Transverse colon (tissue), 3 donors: ENCODE results near the gene SECISBP2.

ENCODE experiments used
- POLR2A ChIP-seq: fragments of 450-650 bp; IDR thresholded peaks from one replicate; pipeline ENCODE4 v1.6.1; 2016; ENCODE audit warnings: antibody characterized with exemption, mild to moderate bottlenecking, moderate library complexity
- TF ChIP-seq, protein P1 (sequence below), 5 experiments: fragments of 200-600 bp in 3 of 5; fragments of 450-650 bp in 2 of 5; sonication (generic) in 3 of 5; IDR thresholded peaks; 1 replicate in 2 of 5; 2 replicates in 3 of 5; pipeline ENCODE4 v1.5.1; 2016 to 2017; ENCODE audit warnings: antibody characterized with exemption in 5 of 5, inconsistent platforms in 3 of 5, mild to moderate bottlenecking in 2 of 5, moderate library complexity in 1 of 5

DNA sequence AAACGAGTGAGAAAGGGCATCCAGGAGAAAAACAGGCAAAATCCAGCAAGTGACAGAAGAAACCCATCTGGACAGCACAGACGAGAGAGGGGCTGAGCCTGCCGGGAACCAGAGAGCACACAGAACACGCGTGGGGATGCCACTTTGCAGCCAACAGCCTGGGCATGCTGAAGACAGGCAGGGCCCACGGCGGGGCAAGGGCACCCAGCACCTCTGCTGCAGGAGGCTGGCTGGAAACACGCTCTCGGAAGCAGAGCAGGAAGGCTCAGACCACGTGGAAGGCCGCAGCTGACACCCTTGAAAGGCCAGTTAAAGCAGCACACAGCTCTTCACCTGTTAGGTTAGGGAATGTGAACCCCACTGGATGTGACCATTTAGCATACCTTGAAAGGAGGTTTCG lies 76.1 kb downstream of the SECISBP2 start:
- TF ChIP-seq, protein P1, sequence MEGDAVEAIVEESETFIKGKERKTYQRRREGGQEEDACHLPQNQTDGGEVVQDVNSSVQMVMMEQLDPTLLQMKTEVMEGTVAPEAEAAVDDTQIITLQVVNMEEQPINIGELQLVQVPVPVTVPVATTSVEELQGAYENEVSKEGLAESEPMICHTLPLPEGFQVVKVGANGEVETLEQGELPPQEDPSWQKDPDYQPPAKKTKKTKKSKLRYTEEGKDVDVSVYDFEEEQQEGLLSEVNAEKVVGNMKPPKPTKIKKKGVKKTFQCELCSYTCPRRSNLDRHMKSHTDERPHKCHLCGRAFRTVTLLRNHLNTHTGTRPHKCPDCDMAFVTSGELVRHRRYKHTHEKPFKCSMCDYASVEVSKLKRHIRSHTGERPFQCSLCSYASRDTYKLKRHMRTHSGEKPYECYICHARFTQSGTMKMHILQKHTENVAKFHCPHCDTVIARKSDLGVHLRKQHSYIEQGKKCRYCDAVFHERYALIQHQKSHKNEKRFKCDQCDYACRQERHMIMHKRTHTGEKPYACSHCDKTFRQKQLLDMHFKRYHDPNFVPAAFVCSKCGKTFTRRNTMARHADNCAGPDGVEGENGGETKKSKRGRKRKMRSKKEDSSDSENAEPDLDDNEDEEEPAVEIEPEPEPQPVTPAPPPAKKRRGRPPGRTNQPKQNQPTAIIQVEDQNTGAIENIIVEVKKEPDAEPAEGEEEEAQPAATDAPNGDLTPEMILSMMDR (IDR thresholded peaks at IDR 0.05) = no peak
- no peak for TF ChIP-seq POLR2A
